Astrocyte of the cerebellum (primary cell): ENCODE data around the gene SLC25A47.

Experiments
- DNase-seq: peaks from one replicate; pipeline ENCODE4 v3.0.0-alpha.2; 2011; ENCODE audit warnings: low read depth
- H3K4me3 ChIP-seq: 2 replicates; pipeline ENCODE4 v1.5.1; 2011; ENCODE audit warnings: mild to moderate bottlenecking, low read depth, low read length, moderate library complexity
- in situ Hi-C: cut with HindIII; loops from 2 replicates; pipeline ENCODE4 v1.10.0; 2017; ENCODE audit warnings: low sequenced_read_pairs
- TF ChIP-seq, protein P1 (sequence below): IDR thresholded peaks from 2 replicates; pipeline ENCODE4 v1.5.1; 2012; ENCODE audit warnings: low read length, low read depth, moderate library complexity, mild to moderate bottlenecking; ENCODE audit errors: missing control alignments

SLC25A47 gene

DNA sequence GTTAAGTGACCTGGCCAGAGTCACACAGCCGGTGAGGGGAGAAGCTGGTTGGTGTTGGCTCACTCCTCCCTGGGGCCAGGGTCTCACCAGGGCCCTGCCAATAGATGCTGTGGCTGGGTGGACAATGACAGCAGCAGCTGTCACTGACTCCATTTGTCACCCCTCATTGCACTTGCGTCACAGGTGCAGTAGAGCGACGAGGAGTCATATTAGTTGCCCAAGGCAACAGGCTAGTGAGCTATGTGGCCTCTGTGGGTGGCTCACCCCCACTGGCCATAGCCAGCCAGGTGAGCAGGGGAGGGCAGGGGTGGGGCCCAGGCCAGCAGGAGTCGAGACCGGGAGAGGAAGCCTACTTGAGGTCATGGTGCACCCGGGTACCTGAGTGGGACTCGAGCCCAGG lies 9.7 kb downstream of the SLC25A47 start:
- no peak overlapping the region for H3K4me3 ChIP-seq
- in situ Hi-C loops: no loop called here
- TF ChIP-seq, protein P1, sequence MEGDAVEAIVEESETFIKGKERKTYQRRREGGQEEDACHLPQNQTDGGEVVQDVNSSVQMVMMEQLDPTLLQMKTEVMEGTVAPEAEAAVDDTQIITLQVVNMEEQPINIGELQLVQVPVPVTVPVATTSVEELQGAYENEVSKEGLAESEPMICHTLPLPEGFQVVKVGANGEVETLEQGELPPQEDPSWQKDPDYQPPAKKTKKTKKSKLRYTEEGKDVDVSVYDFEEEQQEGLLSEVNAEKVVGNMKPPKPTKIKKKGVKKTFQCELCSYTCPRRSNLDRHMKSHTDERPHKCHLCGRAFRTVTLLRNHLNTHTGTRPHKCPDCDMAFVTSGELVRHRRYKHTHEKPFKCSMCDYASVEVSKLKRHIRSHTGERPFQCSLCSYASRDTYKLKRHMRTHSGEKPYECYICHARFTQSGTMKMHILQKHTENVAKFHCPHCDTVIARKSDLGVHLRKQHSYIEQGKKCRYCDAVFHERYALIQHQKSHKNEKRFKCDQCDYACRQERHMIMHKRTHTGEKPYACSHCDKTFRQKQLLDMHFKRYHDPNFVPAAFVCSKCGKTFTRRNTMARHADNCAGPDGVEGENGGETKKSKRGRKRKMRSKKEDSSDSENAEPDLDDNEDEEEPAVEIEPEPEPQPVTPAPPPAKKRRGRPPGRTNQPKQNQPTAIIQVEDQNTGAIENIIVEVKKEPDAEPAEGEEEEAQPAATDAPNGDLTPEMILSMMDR: no peak
- no peak for DNase-seq

DNA sequence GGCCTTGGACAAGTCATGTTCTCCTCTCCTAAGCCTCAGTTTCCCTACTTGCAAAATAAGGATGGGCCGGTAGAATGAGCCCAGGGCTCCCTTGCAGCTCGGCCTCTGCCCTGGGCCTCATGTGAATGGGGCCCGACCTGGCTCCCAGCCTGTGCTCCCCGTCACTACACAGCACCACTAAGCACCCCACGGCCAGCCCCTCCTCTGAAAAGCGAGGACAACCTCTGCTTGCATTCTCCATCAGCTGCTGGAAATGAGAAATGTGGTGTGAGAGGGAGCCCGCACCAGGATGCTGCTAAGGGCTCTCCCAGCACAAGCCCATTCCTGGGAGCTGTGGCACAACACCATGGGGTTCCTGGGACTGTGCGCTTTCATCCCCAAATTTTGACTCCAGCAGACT lies 10.2 kb downstream of the SLC25A47 start:
- H3K4me3 ChIP-seq: no peak overlapping the region
- TF ChIP-seq, protein P1: no peak
- DNase-seq: no peak
- in situ Hi-C loops: no loop called here

DNA sequence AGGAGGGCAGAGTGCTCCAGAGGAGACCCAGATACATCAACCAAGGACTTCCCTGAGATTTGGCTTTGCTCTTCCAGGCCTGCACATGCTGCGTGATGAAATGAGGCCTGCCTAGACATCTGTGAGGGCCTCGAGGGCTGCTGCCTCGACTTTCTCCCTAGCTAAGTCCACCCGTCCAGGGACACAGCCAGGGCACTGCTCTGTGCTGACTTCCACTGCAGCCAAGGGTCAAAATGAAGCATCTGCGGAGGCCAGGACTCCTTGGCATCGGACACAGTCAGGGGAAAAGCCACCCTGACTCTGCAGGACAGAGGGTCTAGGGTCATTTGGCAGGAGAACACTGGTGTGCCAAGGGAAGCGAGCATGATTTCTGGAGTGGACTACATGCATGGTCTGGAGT lies 10.7 kb downstream of the SLC25A47 start:
- no peak for DNase-seq
- H3K4me3 ChIP-seq: no peak overlapping the region
- in situ Hi-C loops: no loop called here
- TF ChIP-seq, protein P1: no peak

DNA sequence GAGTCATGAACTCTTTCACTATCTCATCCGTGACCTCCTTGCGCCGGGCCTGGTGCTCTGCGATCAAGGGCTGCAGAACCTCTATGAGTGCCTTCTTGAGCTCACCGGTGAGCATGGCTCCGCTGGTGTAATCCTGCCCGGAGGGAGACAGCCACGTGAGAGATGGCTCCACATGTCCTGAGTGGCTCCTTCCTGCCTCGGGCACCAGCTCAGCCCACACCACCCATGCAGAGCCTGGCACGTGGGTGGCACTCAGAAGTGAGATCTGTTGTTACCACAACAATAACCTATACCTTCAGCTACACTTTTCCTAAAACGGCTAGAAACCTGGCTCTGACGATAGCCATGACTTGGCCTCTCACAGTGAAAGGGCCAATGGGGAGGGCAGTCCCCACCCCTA lies 11.8 kb downstream of the SLC25A47 start:
- DNase-seq: no peak
- TF ChIP-seq, protein P1: no peak
- H3K4me3 ChIP-seq: no peak overlapping the region
- in situ Hi-C loops: no loop called here

DNA sequence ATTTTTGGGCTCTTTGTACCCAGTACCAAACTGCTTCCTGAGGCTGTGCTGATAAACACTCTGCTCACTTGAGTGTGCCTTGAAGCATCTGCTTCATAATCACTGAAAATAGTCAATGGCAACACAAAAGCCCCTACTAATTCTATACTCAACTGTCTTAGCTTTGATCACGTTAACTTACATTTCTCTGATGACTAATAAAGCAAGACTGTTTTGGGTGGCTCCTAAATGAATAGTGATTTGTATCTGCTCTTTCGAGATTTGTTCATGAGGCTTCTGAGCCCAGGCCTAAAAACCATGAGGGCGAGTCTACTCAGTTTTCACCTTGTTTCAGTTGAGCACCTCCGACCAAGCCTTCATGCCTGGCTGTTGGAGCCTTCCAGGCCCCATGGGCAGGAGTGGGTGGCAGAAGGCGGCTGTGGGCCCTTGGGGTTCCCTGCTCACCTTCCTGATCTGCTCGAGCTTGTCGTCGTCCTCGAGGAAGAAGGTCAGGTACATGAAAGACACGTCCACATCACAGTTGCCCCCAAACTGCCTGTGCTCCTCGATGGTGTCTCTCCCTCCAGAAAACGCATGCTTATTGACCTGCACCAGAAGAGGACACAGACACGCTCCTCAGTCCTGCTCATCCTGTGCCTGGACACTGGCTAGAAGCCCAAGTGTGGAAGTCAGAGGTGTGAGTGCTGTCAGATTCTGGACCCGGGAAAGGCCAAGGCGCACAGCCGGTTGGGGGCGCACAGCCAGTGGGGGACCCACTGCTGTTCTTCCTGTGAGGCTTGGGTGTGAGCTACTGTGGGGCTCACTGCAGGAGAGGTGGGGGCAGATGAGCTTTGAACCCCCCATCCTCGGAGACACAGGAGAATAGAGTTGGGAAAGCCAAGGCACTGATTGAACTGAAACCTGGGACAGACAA lies 13.7 kb downstream of the SLC25A47 start:
- no peak overlapping the region for H3K4me3 ChIP-seq
- TF ChIP-seq, protein P1: no peak
- no peak for DNase-seq
- in situ Hi-C loops: no loop called here

- H3K4me3 ChIP-seq: no peak overlapping the region
- TF ChIP-seq, protein P1: no peak
- no peak for DNase-seq
- in situ Hi-C loops: no loop called here
Measured at GRCh38 chr14:100339766-100340422, 16.8 kb downstream of the SLC25A47 start.
